T-helper 9 cell (primary cell): Measurements from ENCODE around the gene SNAI1.

ENCODE experiments used
- DNase-seq: peaks from one replicate; pipeline ENCODE4 v3.0.0-alpha.2; 2020

SNAI1 gene

GRCh38 chr20:50014570-50015562, 32.1 kb downstream of the SNAI1 start:
- no peak for DNase-seq

- no peak for DNase-seq
Measured at GRCh38 chr20:50015636-50015992, 32.8 kb downstream of the SNAI1 start.

- DNase-seq: no peak
Measured at GRCh38 chr20:50015993-50016770, 33.4 kb downstream of the SNAI1 start.

GRCh38 chr20:50017160-50017559, 34.4 kb downstream of the SNAI1 start:
- DNase-seq: no peak

GRCh38 chr20:50017576-50018248, 34.9 kb downstream of the SNAI1 start:
- DNase-seq: no peak

- no peak for DNase-seq
Measured at GRCh38 chr20:50019466-50020256, 36.9 kb downstream of the SNAI1 start.

GRCh38 chr20:50020288-50020687, 37.5 kb downstream of the SNAI1 start:
- DNase-seq: no peak

GRCh38 chr20:50022676-50023075, 39.9 kb downstream of the SNAI1 start:
- no peak for DNase-seq

GRCh38 chr20:50023116-50023805, 40.5 kb downstream of the SNAI1 start:
- no peak for DNase-seq

GRCh38 chr20:50026746-50027575, 44.2 kb downstream of the SNAI1 start:
- DNase-seq: no peak

GRCh38 chr20:50027611-50028105, 44.9 kb downstream of the SNAI1 start:
- DNase-seq: no peak

- no peak for DNase-seq
Measured at GRCh38 chr20:50029083-50029696, 46.4 kb downstream of the SNAI1 start.

GRCh38 chr20:50029697-50030461, 47.1 kb downstream of the SNAI1 start:
- no peak for DNase-seq

GRCh38 chr20:50032955-50033666, 50.3 kb downstream of the SNAI1 start:
- no peak for DNase-seq

GRCh38 chr20:50034567-50035180, 51.9 kb downstream of the SNAI1 start:
- no peak for DNase-seq

- DNase-seq: no peak
Measured at GRCh38 chr20:50036703-50037102, 53.9 kb downstream of the SNAI1 start.

- no peak for DNase-seq
Measured at GRCh38 chr20:50037123-50037522, 54.3 kb downstream of the SNAI1 start.

- no peak for DNase-seq
Measured at GRCh38 chr20:50037575-50037974, 54.8 kb downstream of the SNAI1 start.
